Measurements from ENCODE around the gene PHF21A. TPM values are rescaled to one million over a fixed set of nuclear protein-coding genes. Genes with fewer than 3 reads are reported as not detected.
"Not testable (repeated sequence)": the region's sequence is repeated elsewhere in the genome, so short reads cannot be mapped to it uniquely, and the experiment has no call there.

Gene PHF21A
- polyA plus RNA-seq, 1 donor (not counting 4 experiments of a cell fraction or from before 2014, with no cell fraction given): 16.1 TPM

- peaks cover 45% of the 10 kb centered on the region for H3K79me2 ChIP-seq (ENCODE audit: control insufficient read depth, insufficient read depth, low read length)
- H3K4me3 ChIP-seq (ENCODE audit: control insufficient read depth in 2 of 3, extremely low read depth in 1 of 3, insufficient read depth in 2 of 3, low read depth in 1 of 3, low read length in 3 of 3): peak overlapping the region; percentile 67 to 86 (median 74)
- H3K27ac ChIP-seq (ENCODE audit: control insufficient read depth, insufficient read depth, low read length): peak overlapping the region; percentile 65
- DNase-seq (ENCODE audit: low read depth, low spot score): no peak
- H2AFZ ChIP-seq (ENCODE audit: control insufficient read depth, low read length): peak overlapping the region; percentile 70
- H3K4me1 ChIP-seq (ENCODE audit: control insufficient read depth, extremely low read depth, insufficient read depth, low read length): peaks cover 9% of the 10 kb centered on the region
- H4K20me1 ChIP-seq (ENCODE audit: control insufficient read depth, extremely low read depth, insufficient read depth, low read length): no peaks in the 10 kb centered on the region
- dilution Hi-C loops (cut with MboI; ENCODE audit: extremely low pct_ligation_motif_present, low sequenced_read_pairs): no loop called here
- H3K9me3 ChIP-seq (ENCODE audit: control insufficient read depth, low read depth, low read length): no peaks in the 10 kb centered on the region
- peak overlapping the region; percentile 76 for H3K9ac ChIP-seq (ENCODE audit: control insufficient read depth, extremely low read depth, insufficient read depth, low read length)
- TF ChIP-seq CTCF (optimal IDR thresholded peaks at IDR 0.05 in 1 of 3, IDR thresholded peaks at IDR 0.05 in 1 of 3, conservative IDR thresholded peaks at IDR 0.05 in 1 of 3; ENCODE audit: extremely low read depth in 1 of 3, insufficient read depth in 2 of 3, low read length in 3 of 3) (no peak), EZH2 (IDR thresholded peaks at IDR 0.05; ENCODE audit: low read length) (no peak)
- no peak for FAIRE-seq
- no peaks in the 10 kb centered on the region for H3K36me3 ChIP-seq (ENCODE audit: control insufficient read depth in 2 of 2, extremely low read depth in 1 of 2, insufficient read depth in 2 of 2, low read length in 2 of 2)
- no peaks in the 10 kb centered on the region for H3K27me3 ChIP-seq (ENCODE audit: control insufficient read depth, extremely low read depth, insufficient read depth, low read length)
- H3K9me1 ChIP-seq (ENCODE audit: control insufficient read depth, extremely low read depth, insufficient read depth, low read length): no peaks in the 10 kb centered on the region
- peak overlapping the region; percentile 97 for H3K4me2 ChIP-seq (ENCODE audit: control insufficient read depth, extremely low read depth, insufficient read depth, low read depth, low read length)
These were observed 2.4 kb downstream of the PHF21A start for GRCh38 chr11:46118702-46119351.

GRCh38 chr11:46117842-46118241, 3.4 kb downstream of the PHF21A start:
- H3K27me3 ChIP-seq (ENCODE audit: control insufficient read depth, extremely low read depth, insufficient read depth, low read length): no peaks in the 10 kb centered on the region
- H3K9ac ChIP-seq (ENCODE audit: control insufficient read depth, extremely low read depth, insufficient read depth, low read length): no peak overlapping the region
- H3K9me1 ChIP-seq (ENCODE audit: control insufficient read depth, extremely low read depth, insufficient read depth, low read length): no peaks in the 10 kb centered on the region
- FAIRE-seq (no peak), DNase-seq (ENCODE audit: low read depth, low spot score) (no peak)
- no peaks in the 10 kb centered on the region for H3K9me3 ChIP-seq (ENCODE audit: control insufficient read depth, low read depth, low read length)
- dilution Hi-C loops (cut with MboI; ENCODE audit: extremely low pct_ligation_motif_present, low sequenced_read_pairs): no loop called here
- H3K4me2 ChIP-seq (ENCODE audit: control insufficient read depth, extremely low read depth, insufficient read depth, low read depth, low read length): no peak overlapping the region
- no peak overlapping the region for H3K4me3 ChIP-seq (ENCODE audit: control insufficient read depth in 2 of 3, extremely low read depth in 1 of 3, insufficient read depth in 2 of 3, low read depth in 1 of 3, low read length in 3 of 3)
- H3K79me2 ChIP-seq (ENCODE audit: control insufficient read depth, insufficient read depth, low read length): peaks cover 47% of the 10 kb centered on the region
- no peak overlapping the region for H3K27ac ChIP-seq (ENCODE audit: control insufficient read depth, insufficient read depth, low read length)
- H4K20me1 ChIP-seq (ENCODE audit: control insufficient read depth, extremely low read depth, insufficient read depth, low read length): no peaks in the 10 kb centered on the region
- no peaks in the 10 kb centered on the region for H3K36me3 ChIP-seq (ENCODE audit: control insufficient read depth in 2 of 2, extremely low read depth in 1 of 2, insufficient read depth in 2 of 2, low read length in 2 of 2)
- no peak overlapping the region for H2AFZ ChIP-seq (ENCODE audit: control insufficient read depth, low read length)
- TF ChIP-seq CTCF (optimal IDR thresholded peaks at IDR 0.05 in 1 of 3, IDR thresholded peaks at IDR 0.05 in 1 of 3, conservative IDR thresholded peaks at IDR 0.05 in 1 of 3; ENCODE audit: extremely low read depth in 1 of 3, insufficient read depth in 2 of 3, low read length in 3 of 3): peak in 1 of 3 experiments; percentile 5
- no peak for TF ChIP-seq EZH2 (IDR thresholded peaks at IDR 0.05; ENCODE audit: low read length)
- H3K4me1 ChIP-seq (ENCODE audit: control insufficient read depth, extremely low read depth, insufficient read depth, low read length): peaks cover 5% of the 10 kb centered on the region

GRCh38 chr11:46116712-46117037, 4.6 kb downstream of the PHF21A start:
- H3K9me1 ChIP-seq (ENCODE audit: control insufficient read depth, extremely low read depth, insufficient read depth, low read length); H3K27ac ChIP-seq (ENCODE audit: control insufficient read depth, insufficient read depth, low read length); H3K4me1 ChIP-seq (ENCODE audit: control insufficient read depth, extremely low read depth, insufficient read depth, low read length); dilution Hi-C loops (cut with MboI; ENCODE audit: extremely low pct_ligation_motif_present, low sequenced_read_pairs); H3K9me3 ChIP-seq (ENCODE audit: control insufficient read depth, low read depth, low read length); H4K20me1 ChIP-seq (ENCODE audit: control insufficient read depth, extremely low read depth, insufficient read depth, low read length); H2AFZ ChIP-seq (ENCODE audit: control insufficient read depth, low read length); H3K4me2 ChIP-seq (ENCODE audit: control insufficient read depth, extremely low read depth, insufficient read depth, low read depth, low read length); H3K36me3 ChIP-seq (ENCODE audit: control insufficient read depth in 2 of 2, extremely low read depth in 1 of 2, insufficient read depth in 2 of 2, low read length in 2 of 2); FAIRE-seq; H3K4me3 ChIP-seq (ENCODE audit: control insufficient read depth in 2 of 3, extremely low read depth in 1 of 3, insufficient read depth in 2 of 3, low read depth in 1 of 3, low read length in 3 of 3); H3K27me3 ChIP-seq (ENCODE audit: control insufficient read depth, extremely low read depth, insufficient read depth, low read length); DNase-seq (ENCODE audit: low read depth, low spot score); H3K9ac ChIP-seq (ENCODE audit: control insufficient read depth, extremely low read depth, insufficient read depth, low read length): not testable (repeated sequence)
- peaks cover 55% of the 10 kb centered on the region for H3K79me2 ChIP-seq (ENCODE audit: control insufficient read depth, insufficient read depth, low read length)

Data from keratinocyte (primary cell).